HepG2 (cell line): ENCODE measurements around the gene COG5. TPM values are rescaled to one million over a fixed set of nuclear protein-coding genes. Genes with fewer than 3 reads are reported as not detected.

Source experiments
- CBX2 ChIP-seq, 2 experiments: fragments of 200-600 bp in 1 of 2; sonication (generic); formaldehyde crosslinking in 1 of 2; IDR thresholded peaks; 2 replicates each; pipeline versions ENCODE4 v1.7.0 to v1.8.1; 2018 to 2022; ENCODE audit warnings: low read depth in 2 of 2, low read length in 1 of 2, mild to moderate bottlenecking in 1 of 2, missing genetic modification reagents in 1 of 2
- CCAR2 ChIP-seq: fragments of 200-400 bp; formaldehyde crosslinking; optimal IDR thresholded peaks from 2 replicates; pipeline ENCODE3; 2018; ENCODE audit warnings: low read depth, mild to moderate bottlenecking, low read length, moderate library complexity
- FOXA1 ChIP-seq, 2 experiments: fragments of 450-650 bp in 1 of 2; sonication (generic) in 1 of 2; formaldehyde crosslinking in 1 of 2; IDR thresholded peaks; 2 replicates each; pipeline versions ENCODE4 v1.4.0 to v1.6.1; 2016 to 2020; ENCODE audit warnings: missing genetic modification reagents in 1 of 2
- HIVEP1 ChIP-seq: sonication (generic); formaldehyde crosslinking; IDR thresholded peaks from 2 replicates; pipeline ENCODE4 v1.4.0; 2020; ENCODE audit warnings: mild to moderate bottlenecking, missing genetic modification reagents
- MAF1 ChIP-seq: sonication (generic); formaldehyde crosslinking; IDR thresholded peaks from 2 replicates; pipeline ENCODE4 v1.5.0; 2020; ENCODE audit warnings: missing genetic modification reagents, borderline replicate concordance
- MTA1 ChIP-seq: sonication (generic); formaldehyde crosslinking; IDR thresholded peaks from 2 replicates; pipeline ENCODE4 v1.4.0; 2020; ENCODE audit warnings: missing genetic modification reagents, mild to moderate bottlenecking, borderline replicate concordance
- NR2C2 ChIP-seq: sonication (generic); formaldehyde crosslinking; IDR thresholded peaks from 2 replicates; pipeline ENCODE4 v1.4.0; 2020; ENCODE audit warnings: missing genetic modification reagents, mild to moderate bottlenecking, moderate library complexity, borderline replicate concordance
- SETDB1 ChIP-seq: sonication (generic); formaldehyde crosslinking; IDR thresholded peaks from 2 replicates; pipeline ENCODE4 v1.5.1; 2020; ENCODE audit warnings: missing genetic modification reagents, mild to moderate bottlenecking, borderline replicate concordance
- SIN3B ChIP-seq: fragments of 150-350 bp; IDR thresholded peaks from 2 replicates; pipeline ENCODE4 v1.6.1; 2014; ENCODE audit warnings: low read length
- WIZ ChIP-seq: sonication (generic); formaldehyde crosslinking; IDR thresholded peaks from 2 replicates; pipeline ENCODE4 v1.5.1; 2020; ENCODE audit warnings: mild to moderate bottlenecking, missing genetic modification reagents
- ZBTB7A ChIP-seq: sonication (generic); formaldehyde crosslinking; IDR thresholded peaks from 2 replicates; pipeline ENCODE4 v1.8.0; 2022; ENCODE audit warnings: mild to moderate bottlenecking, missing genetic modification reagents
- ZBTB7B ChIP-seq: sonication (generic); formaldehyde crosslinking; IDR thresholded peaks from 2 replicates; pipeline ENCODE4 v1.4.0; 2020; ENCODE audit warnings: missing genetic modification reagents
- ZNF382 ChIP-seq: sonication (generic); formaldehyde crosslinking; IDR thresholded peaks from 2 replicates; pipeline ENCODE4 v1.5.0; 2020; ENCODE audit warnings: missing genetic modification reagents, mild to moderate bottlenecking, borderline replicate concordance
- ZNF766 ChIP-seq: sonication (generic); formaldehyde crosslinking; IDR thresholded peaks from 2 replicates; pipeline ENCODE4 v1.5.0; 2020; ENCODE audit warnings: missing genetic modification reagents, borderline replicate concordance
- polyA plus RNA-seq, 8 experiments: library from polyadenylated mRNA; depleted of rRNA in 3 of 8; stranded (reverse) in 7 of 8; unstranded in 1 of 8; fragments of >200 nt; fragmentation: Illumina TruSeq in 4 of 8; extraction: Trizol in 4 of 8; gene quantifications; 2 replicates each; pipeline versions ENCODE4 v1.2.1 to v1.2.3, GENCODE V29; 2011 to 2016; ENCODE audit warnings: low read depth in 4 of 8, missing spikeins in 1 of 8, mixed read lengths in 1 of 8; ENCODE audit not compliant: insufficient read depth in 1 of 8
- total RNA-seq, 5 experiments: library from RNA; depleted of rRNA; stranded (reverse); fragments of >200 nt; fragmentation: Illumina TruSeq; extraction: Trizol; gene quantifications; 2 replicates each; pipeline ENCODE4 v1.2.3, GENCODE V29; 2016; ENCODE audit warnings: low read depth in 1 of 5
- TF ChIP-seq, protein P1 (sequence below): IDR thresholded peaks from 2 replicates; pipeline ENCODE4 v1.4.0; 2020; ENCODE audit warnings: mild to moderate bottlenecking, missing genetic modification reagents
- TF ChIP-seq, protein P2 (sequence below): sonication (generic); formaldehyde crosslinking; IDR thresholded peaks from 2 replicates; pipeline ENCODE4 v1.8.1; 2023; ENCODE audit warnings: missing genetic modification reagents, mild to moderate bottlenecking, borderline replicate concordance
- TF ChIP-seq, protein P3 (sequence below): sonication (generic); formaldehyde crosslinking; IDR thresholded peaks from 2 replicates; pipeline ENCODE4 v1.4.0; 2020; ENCODE audit warnings: mild to moderate bottlenecking, low read depth, missing genetic modification reagents
- TF ChIP-seq, protein P4 (sequence below): sonication (generic); formaldehyde crosslinking; IDR thresholded peaks from 2 replicates; pipeline ENCODE4 v1.5.0; 2020; ENCODE audit warnings: missing genetic modification reagents

COG5 gene
- total and polyA plus RNA-seq, 2 of the 13 experiments (the other 11 are each of a cell fraction or from before 2014, with no cell fraction given) = 20.4 to 31.3 TPM

DNA sequence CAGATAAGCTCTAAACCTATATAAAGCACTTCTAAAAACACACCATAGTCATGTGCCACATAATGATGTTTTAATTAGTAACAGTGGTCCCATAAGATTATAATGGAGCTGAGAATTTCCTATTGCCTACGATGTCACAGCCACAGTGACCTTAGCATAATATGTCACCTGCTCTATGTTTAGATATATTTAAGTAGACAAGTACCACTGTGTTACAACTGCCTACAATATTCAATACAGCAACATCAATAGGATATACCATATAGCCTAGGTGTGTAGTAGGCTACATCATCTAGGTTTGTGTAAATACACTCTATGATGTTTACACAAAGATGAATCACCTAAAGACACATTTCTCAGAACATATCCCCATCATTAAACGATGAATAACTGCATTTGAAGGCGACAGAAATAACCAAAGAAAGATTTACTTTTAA lies 69.4 kb downstream of the COG5 start (continued):
- TF ChIP-seq, protein P1, sequence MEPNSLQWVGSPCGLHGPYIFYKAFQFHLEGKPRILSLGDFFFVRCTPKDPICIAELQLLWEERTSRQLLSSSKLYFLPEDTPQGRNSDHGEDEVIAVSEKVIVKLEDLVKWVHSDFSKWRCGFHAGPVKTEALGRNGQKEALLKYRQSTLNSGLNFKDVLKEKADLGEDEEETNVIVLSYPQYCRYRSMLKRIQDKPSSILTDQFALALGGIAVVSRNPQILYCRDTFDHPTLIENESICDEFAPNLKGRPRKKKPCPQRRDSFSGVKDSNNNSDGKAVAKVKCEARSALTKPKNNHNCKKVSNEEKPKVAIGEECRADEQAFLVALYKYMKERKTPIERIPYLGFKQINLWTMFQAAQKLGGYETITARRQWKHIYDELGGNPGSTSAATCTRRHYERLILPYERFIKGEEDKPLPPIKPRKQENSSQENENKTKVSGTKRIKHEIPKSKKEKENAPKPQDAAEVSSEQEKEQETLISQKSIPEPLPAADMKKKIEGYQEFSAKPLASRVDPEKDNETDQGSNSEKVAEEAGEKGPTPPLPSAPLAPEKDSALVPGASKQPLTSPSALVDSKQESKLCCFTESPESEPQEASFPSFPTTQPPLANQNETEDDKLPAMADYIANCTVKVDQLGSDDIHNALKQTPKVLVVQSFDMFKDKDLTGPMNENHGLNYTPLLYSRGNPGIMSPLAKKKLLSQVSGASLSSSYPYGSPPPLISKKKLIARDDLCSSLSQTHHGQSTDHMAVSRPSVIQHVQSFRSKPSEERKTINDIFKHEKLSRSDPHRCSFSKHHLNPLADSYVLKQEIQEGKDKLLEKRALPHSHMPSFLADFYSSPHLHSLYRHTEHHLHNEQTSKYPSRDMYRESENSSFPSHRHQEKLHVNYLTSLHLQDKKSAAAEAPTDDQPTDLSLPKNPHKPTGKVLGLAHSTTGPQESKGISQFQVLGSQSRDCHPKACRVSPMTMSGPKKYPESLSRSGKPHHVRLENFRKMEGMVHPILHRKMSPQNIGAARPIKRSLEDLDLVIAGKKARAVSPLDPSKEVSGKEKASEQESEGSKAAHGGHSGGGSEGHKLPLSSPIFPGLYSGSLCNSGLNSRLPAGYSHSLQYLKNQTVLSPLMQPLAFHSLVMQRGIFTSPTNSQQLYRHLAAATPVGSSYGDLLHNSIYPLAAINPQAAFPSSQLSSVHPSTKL (CRISPR knock-in tag) = 0 out of 2 replicates have a peak, but pooled peaks have one; percentile 25
- TF ChIP-seq WIZ (CRISPR knock-in tag) (no peak), SETDB1 (CRISPR knock-in tag) (no peak), ZBTB7B (CRISPR knock-in tag) (no peak), ZNF766 (CRISPR knock-in tag) (no peak), SIN3B (no peak), MAF1 (CRISPR knock-in tag) (no peak), FOXA1 (IDR thresholded peaks at IDR 0.05) (0 out of 2 replicates have a peak, but pooled peaks have one; percentile 18), FOXA1 (CRISPR knock-in tag; IDR thresholded peaks at IDR 0.05) (peak; percentile 47), MTA1 (no peak), CBX2 (IDR thresholded peaks at IDR 0.05; ENCODE audit: low read depth, low read length) (no peak), CBX2 (CRISPR knock-in tag; IDR thresholded peaks at IDR 0.05; ENCODE audit: low read depth) (no peak), ZBTB7A (CRISPR knock-in tag) (no peak), HIVEP1 (no peak), ZNF382 (CRISPR knock-in tag) (no peak), NR2C2 (no peak), CCAR2 (no peak)
- TF ChIP-seq, protein P2, sequence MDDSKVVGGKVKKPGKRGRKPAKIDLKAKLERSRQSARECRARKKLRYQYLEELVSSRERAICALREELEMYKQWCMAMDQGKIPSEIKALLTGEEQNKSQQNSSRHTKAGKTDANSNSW (CRISPR knock-in tag) = no peak
- TF ChIP-seq, protein P3, sequence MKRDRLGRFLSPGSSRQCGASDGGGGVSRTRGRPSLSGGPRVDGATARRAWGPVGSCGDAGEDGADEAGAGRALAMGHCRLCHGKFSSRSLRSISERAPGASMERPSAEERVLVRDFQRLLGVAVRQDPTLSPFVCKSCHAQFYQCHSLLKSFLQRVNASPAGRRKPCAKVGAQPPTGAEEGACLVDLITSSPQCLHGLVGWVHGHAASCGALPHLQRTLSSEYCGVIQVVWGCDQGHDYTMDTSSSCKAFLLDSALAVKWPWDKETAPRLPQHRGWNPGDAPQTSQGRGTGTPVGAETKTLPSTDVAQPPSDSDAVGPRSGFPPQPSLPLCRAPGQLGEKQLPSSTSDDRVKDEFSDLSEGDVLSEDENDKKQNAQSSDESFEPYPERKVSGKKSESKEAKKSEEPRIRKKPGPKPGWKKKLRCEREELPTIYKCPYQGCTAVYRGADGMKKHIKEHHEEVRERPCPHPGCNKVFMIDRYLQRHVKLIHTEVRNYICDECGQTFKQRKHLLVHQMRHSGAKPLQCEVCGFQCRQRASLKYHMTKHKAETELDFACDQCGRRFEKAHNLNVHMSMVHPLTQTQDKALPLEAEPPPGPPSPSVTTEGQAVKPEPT (CRISPR knock-in tag) = no peak
- TF ChIP-seq, protein P4, sequence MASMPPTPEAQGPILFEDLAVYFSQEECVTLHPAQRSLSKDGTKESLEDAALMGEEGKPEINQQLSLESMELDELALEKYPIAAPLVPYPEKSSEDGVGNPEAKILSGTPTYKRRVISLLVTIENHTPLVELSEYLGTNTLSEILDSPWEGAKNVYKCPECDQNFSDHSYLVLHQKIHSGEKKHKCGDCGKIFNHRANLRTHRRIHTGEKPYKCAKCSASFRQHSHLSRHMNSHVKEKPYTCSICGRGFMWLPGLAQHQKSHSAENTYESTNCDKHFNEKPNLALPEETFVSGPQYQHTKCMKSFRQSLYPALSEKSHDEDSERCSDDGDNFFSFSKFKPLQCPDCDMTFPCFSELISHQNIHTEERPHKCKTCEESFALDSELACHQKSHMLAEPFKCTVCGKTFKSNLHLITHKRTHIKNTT (CRISPR knock-in tag) = no peak
